Activated effector memory CD4-positive, alpha-beta T cell treated with Interleukin-2 at 50 U/mL for 16 hours (primary cell): ENCODE results near the gene TRAF6.
"Not testable (repeated sequence)": the region's sequence is repeated elsewhere in the genome, so short reads cannot be mapped to it uniquely, and the experiment has no call there.

Source experiments
- DNase-seq: peaks from one replicate; pipeline ENCODE4 v3.0.0-alpha.2; 2020

TRAF6 gene

GRCh38 chr11:36492724-36493304 lies 17.3 kb downstream of the TRAF6 start:
- DNase-seq: no peak

- no peak for DNase-seq
Measured at GRCh38 chr11:36490026-36490806, 19.9 kb downstream of the TRAF6 start.

- no peak for DNase-seq
Measured at GRCh38 chr11:36488096-36488495, 22.0 kb downstream of the TRAF6 start.

- DNase-seq: no peak
Measured at GRCh38 chr11:36487619-36488018, 22.5 kb downstream of the TRAF6 start.

- DNase-seq: no peak
Measured at GRCh38 chr11:36485298-36486002, 24.6 kb downstream of the TRAF6 start.

GRCh38 chr11:36483042-36483441 lies 27.0 kb downstream of the TRAF6 start:
- DNase-seq: not testable (repeated sequence)

GRCh38 chr11:36480833-36481232 lies 29.2 kb downstream of the TRAF6 start:
- DNase-seq: no peak

GRCh38 chr11:36478700-36479329 lies 31.3 kb downstream of the TRAF6 start:
- no peak for DNase-seq

- no peak for DNase-seq
Measured at GRCh38 chr11:36475192-36475591, 34.9 kb downstream of the TRAF6 start.

GRCh38 chr11:36471577-36471976 lies 38.5 kb downstream of the TRAF6 start:
- DNase-seq: no peak

GRCh38 chr11:36469881-36470802 lies 39.9 kb downstream of the TRAF6 start:
- DNase-seq: no peak

GRCh38 chr11:36469063-36469462 lies 41.0 kb downstream of the TRAF6 start:
- DNase-seq: no peak

GRCh38 chr11:36467916-36468315 lies 42.2 kb downstream of the TRAF6 start:
- no peak for DNase-seq

GRCh38 chr11:36467012-36467411 lies 43.1 kb downstream of the TRAF6 start:
- no peak for DNase-seq

GRCh38 chr11:36465449-36466163 lies 44.5 kb downstream of the TRAF6 start:
- no peak for DNase-seq

GRCh38 chr11:36464720-36465119 lies 45.4 kb downstream of the TRAF6 start:
- no peak for DNase-seq

- DNase-seq: no peak
Measured at GRCh38 chr11:36463781-36464180, 46.3 kb downstream of the TRAF6 start.

GRCh38 chr11:36462321-36462720 lies 47.8 kb downstream of the TRAF6 start:
- DNase-seq: no peak

- DNase-seq: no peak
Measured at GRCh38 chr11:36460220-36460619, 49.9 kb downstream of the TRAF6 start.

GRCh38 chr11:36459046-36459445 lies 51.0 kb downstream of the TRAF6 start:
- DNase-seq: no peak

GRCh38 chr11:36458129-36458915 lies 51.8 kb downstream of the TRAF6 start:
- no peak for DNase-seq
